Tibial nerve (tissue), 3 donors: Measurements from ENCODE around the gene SPOCK1.

Experiments
- CTCF ChIP-seq, 5 experiments: fragments of 200-600 bp in 3 of 5; fragments of 450-650 bp in 2 of 5; sonication (generic) in 3 of 5; IDR thresholded peaks; one replicate each; pipeline ENCODE4 v1.5.1; 2016 to 2019; ENCODE audit warnings: antibody characterized with exemption in 5 of 5, mild to moderate bottlenecking in 3 of 5, moderate library complexity in 2 of 5
- POLR2A ChIP-seq, 2 donors: fragments of 450-650 bp; IDR thresholded peaks; one replicate each; pipeline ENCODE4 v1.6.1; 2017; ENCODE audit warnings: antibody characterized with exemption in 2 of 2, mild to moderate bottlenecking in 2 of 2, moderate library complexity in 2 of 2

GRCh38 chr5:137332296-137332695, 166.8 kb downstream of the SPOCK1 start:
- no peak for TF ChIP-seq POLR2A (IDR thresholded peaks at IDR 0.05)
- TF ChIP-seq CTCF (IDR thresholded peaks at IDR 0.05), result no peak
